Coronary artery (tissue), 2 donors: ENCODE results near the gene CELA2A.

Experiments
- DNase-seq: peaks from one replicate; pipeline ENCODE4 v3.0.0-alpha.2; 2017; ENCODE audit warnings: low spot score
- H3K27ac ChIP-seq, 2 donors: fragments of 200-600 bp; sonication (generic); one replicate each; pipeline ENCODE4 v1.5.1; 2016 to 2019
- H3K4me3 ChIP-seq: fragments of 200-600 bp; sonication (generic); 2 replicates; pipeline ENCODE4 v1.5.1; 2016; ENCODE audit warnings: mild to moderate bottlenecking, moderate library complexity
- CTCF ChIP-seq: fragments of 200-600 bp; sonication (generic); IDR thresholded peaks from one replicate; pipeline ENCODE4 v1.5.1; 2019; ENCODE audit warnings: antibody characterized with exemption

CELA2A gene

GRCh38 chr1:15456313-15456954 lies at the start of gene CELA2A:
Gene CELA2A, plus strand, starts transcription at chr1:15456732. Its CDS starts 22 bp downstream, at chr1:15456754.
- no peak for DNase-seq
- Histone ChIP-seq H3K4me3 (no peak within 1 kb of the TSS), H3K27ac (no peak within 1 kb of the TSS)
- TF ChIP-seq CTCF = no peak

- DNase-seq = no peak
- H3K27ac ChIP-seq = peak overlapping the region in 1 of 2 donors; percentile 1
- TF ChIP-seq CTCF = no peak
- no peak overlapping the region for H3K4me3 ChIP-seq
These were observed 49.0 kb upstream of the CELA2A start for GRCh38 chr1:15407580-15407979.

GRCh38 chr1:15408890-15409387 lies 47.6 kb upstream of the CELA2A start:
- peak overlapping the region; percentile 35 to 68 for H3K27ac ChIP-seq
- no peak for DNase-seq
- peak overlapping the region; percentile 87 for H3K4me3 ChIP-seq
- TF ChIP-seq CTCF = no peak

- H3K27ac ChIP-seq = peak within 1 kb of the TSS; percentile 47 to 68
- peak within 1 kb of the TSS; percentile 87 for H3K4me3 ChIP-seq
- TF ChIP-seq CTCF = no peak
- no peak for DNase-seq
These were observed 46.9 kb upstream of the CELA2A start, which contains the start of gene EFHD2 for GRCh38 chr1:15409388-15410222. Gene EFHD2, plus strand, starts transcription at chr1:15409888. Its CDS starts 84 bp downstream, at chr1:15409972.

- no peak for DNase-seq
- peak overlapping the region; percentile 47 to 68 for H3K27ac ChIP-seq
- TF ChIP-seq CTCF = no peak
These were observed 46.2 kb upstream of the CELA2A start for GRCh38 chr1:15410223-15410883.

GRCh38 chr1:15410884-15411245 lies 45.7 kb upstream of the CELA2A start:
- no peak for DNase-seq
- TF ChIP-seq CTCF = no peak
- peak overlapping the region in 1 of 2 donors; percentile 68 for H3K27ac ChIP-seq
- H3K4me3 ChIP-seq = peak overlapping the region; percentile 87

More at GRCh38 chr1:15410223-15410883, 46.2 kb upstream of the CELA2A start:
- peak overlapping the region; percentile 87 for H3K4me3 ChIP-seq
